Type B pancreatic cell (in vitro differentiated cells): ENCODE results near the gene MS4A10. TPM values are rescaled to one million over a fixed set of nuclear protein-coding genes. Genes with fewer than 3 reads are reported as not detected.

Experiments
- DNase-seq: peaks from one replicate; pipeline ENCODE4 v3.0.0; 2021; ENCODE audit warnings: mixed read lengths; ENCODE audit not compliant: unreplicated experiment; ENCODE audit errors: extremely low spot score
- H3K27ac Mint-ChIP-seq: 2 replicates; pipeline ENCODE4 v1.8.0; 2021; ENCODE audit warnings: mild to moderate bottlenecking, mixed read lengths
- H3K27me3 Mint-ChIP-seq: 2 replicates; pipeline ENCODE4 v1.8.0; 2021; ENCODE audit warnings: mixed read lengths
- H3K36me3 Mint-ChIP-seq: 2 replicates; pipeline ENCODE4 v1.8.0; 2021; ENCODE audit warnings: mixed read lengths
- H3K4me1 Mint-ChIP-seq: one replicate; pipeline ENCODE4 v1.8.0; 2021; ENCODE audit warnings: mixed read lengths; ENCODE audit not compliant: unreplicated experiment
- H3K4me3 Mint-ChIP-seq: 2 replicates; pipeline ENCODE4 v1.8.0; 2021; ENCODE audit warnings: mild to moderate bottlenecking, mixed read lengths
- H3K9me3 Mint-ChIP-seq: 2 replicates; pipeline ENCODE4 v1.8.0; 2021; ENCODE audit warnings: mixed read lengths
- CTCF ChIP-seq: fragments of 200-600 bp; sonication (generic); conservative IDR thresholded peaks from 2 replicates; pipeline ENCODE4 v1.5.0; 2021; ENCODE audit warnings: antibody characterized with exemption, mild to moderate bottlenecking
- total RNA-seq: library from RNA; stranded (reverse); gene quantifications from 2 replicates; pipeline ENCODE4 v1.2.1, GENCODE V29; 2021; ENCODE audit warnings: low replicate concordance

MS4A10 gene
- total RNA-seq, 1 donor from 2014 or later, result not detected

DNA sequence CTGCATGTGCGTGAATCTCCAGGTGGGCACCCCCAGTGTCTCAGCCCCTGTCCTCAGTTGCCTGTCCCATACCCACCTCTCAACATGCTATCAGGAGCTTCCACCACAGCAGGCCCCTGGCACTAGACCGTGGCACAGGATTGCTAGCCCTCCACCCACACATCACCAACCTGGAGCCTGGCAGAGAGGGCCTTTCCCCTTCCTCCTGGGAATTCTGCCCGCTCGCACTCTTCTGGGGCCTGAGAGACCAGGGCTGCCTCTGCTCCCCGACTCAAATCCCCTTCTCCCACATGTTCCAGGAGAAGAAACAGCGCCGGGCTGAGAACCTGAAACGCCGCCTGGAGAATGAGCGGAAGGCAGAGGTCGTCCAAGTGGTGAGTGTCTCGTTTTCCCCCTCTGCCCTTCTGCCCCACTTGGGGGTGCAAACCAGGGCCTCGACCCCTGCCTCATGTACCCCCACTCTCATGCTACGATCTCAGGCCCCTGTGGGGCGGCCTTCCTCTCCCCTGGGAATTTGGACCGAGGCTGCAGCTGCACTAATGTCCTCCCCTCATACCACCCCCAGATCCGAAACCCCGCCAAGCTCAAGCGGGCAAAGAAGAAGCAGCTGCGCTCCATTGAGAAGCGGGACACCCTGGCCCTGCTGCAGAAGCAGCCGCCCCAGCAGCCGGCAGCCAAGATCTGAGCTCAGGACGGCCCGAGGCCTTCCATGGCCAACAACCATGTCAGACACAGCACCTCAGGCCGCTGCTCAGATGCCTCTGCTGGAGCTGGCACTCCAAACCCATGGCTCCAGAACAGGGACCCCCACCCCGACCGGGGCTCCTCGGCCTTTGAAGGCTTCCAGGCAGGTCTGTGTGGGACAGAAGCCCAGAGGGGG is 64.7 kb downstream of the MS4A10 start:
- no peaks in the 10 kb centered on the region for H3K9me3 Mint-ChIP-seq
- no peaks in the 10 kb centered on the region for H3K27me3 Mint-ChIP-seq
- peaks cover 11% of the 10 kb centered on the region for H3K36me3 Mint-ChIP-seq
- no peak for TF ChIP-seq CTCF
- no peak overlapping the region for H3K27ac Mint-ChIP-seq
- DNase-seq, result no peak
- H3K4me3 Mint-ChIP-seq, result no peak overlapping the region
- H3K4me1 Mint-ChIP-seq, result peaks cover 7% of the 10 kb centered on the region

Other genes starting within 250 kb of the MS4A10 start
- gene MS4A8, start 85.7 kb upstream of the MS4A10 start, total RNA-seq, result 2.7 and 2.8 TPM in 2 replicates
- 0.75 and 3.5 TPM in 2 replicates for gene MS4A18, start 60.6 kb upstream of the MS4A10 start, total RNA-seq
- 0.27 TPM in 1 of 2 replicates, not detected in the other for gene MS4A15, start 28.5 kb upstream of the MS4A10 start, total RNA-seq
- gene CCDC86, start 56.8 kb downstream of the MS4A10 start, total RNA-seq, result 25.2 and 31.1 TPM in 2 replicates
- gene PTGDR2, start 70.6 kb downstream of the MS4A10 start, total RNA-seq, result 2.6 and 7.9 TPM in 2 replicates
- gene ZP1, start 82.2 kb downstream of the MS4A10 start, total RNA-seq, result not detected in 2 replicates
- 105 and 120 TPM in 2 replicates for gene PRPF19, start 121.3 kb downstream of the MS4A10 start, total RNA-seq
- gene TMEM109, start 128.8 kb downstream of the MS4A10 start, total RNA-seq, result 83.0 and 97.5 TPM in 2 replicates
- 162 and 218 TPM in 2 replicates for gene TMEM132A, start 139.1 kb downstream of the MS4A10 start, total RNA-seq
- gene SLC15A3, start 166.8 kb downstream of the MS4A10 start, total RNA-seq, result 2.3 and 3.5 TPM in 2 replicates
- gene CD6, start 186.3 kb downstream of the MS4A10 start, total RNA-seq, result 0.70 and 1.1 TPM in 2 replicates